GM12872 (cell line): Measurements from ENCODE around the gene FNDC3B.

Source experiments
- TF ChIP-seq, protein P1 (sequence below): IDR thresholded peaks from 3 replicates; pipeline ENCODE4 v1.5.1; 2011; ENCODE audit warnings: low read depth, mild to moderate bottlenecking, low read length, moderate library complexity; ENCODE audit not compliant: insufficient read depth

FNDC3B gene

DNA sequence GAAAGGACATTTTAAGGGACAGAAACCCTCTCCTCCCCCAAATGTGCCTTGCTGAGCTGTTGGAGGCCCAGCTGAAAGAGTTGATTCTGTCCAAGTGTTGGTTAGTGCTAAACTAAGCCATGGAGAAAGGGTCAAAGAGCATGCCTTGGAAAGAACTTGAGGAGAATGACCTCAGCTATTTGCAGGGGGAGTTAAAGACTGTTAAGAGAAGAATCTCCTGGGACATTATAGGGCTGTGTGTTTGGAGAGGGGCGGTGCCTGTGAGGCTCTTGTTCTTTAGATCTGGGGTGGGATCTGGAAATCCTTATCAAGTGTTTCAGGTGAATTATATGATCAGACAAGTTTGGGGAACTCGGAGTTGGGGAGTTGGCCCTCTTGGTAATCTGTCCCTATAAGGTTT, 13.0 kb downstream of the FNDC3B start:
- TF ChIP-seq, protein P1, sequence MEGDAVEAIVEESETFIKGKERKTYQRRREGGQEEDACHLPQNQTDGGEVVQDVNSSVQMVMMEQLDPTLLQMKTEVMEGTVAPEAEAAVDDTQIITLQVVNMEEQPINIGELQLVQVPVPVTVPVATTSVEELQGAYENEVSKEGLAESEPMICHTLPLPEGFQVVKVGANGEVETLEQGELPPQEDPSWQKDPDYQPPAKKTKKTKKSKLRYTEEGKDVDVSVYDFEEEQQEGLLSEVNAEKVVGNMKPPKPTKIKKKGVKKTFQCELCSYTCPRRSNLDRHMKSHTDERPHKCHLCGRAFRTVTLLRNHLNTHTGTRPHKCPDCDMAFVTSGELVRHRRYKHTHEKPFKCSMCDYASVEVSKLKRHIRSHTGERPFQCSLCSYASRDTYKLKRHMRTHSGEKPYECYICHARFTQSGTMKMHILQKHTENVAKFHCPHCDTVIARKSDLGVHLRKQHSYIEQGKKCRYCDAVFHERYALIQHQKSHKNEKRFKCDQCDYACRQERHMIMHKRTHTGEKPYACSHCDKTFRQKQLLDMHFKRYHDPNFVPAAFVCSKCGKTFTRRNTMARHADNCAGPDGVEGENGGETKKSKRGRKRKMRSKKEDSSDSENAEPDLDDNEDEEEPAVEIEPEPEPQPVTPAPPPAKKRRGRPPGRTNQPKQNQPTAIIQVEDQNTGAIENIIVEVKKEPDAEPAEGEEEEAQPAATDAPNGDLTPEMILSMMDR = no peak

DNA sequence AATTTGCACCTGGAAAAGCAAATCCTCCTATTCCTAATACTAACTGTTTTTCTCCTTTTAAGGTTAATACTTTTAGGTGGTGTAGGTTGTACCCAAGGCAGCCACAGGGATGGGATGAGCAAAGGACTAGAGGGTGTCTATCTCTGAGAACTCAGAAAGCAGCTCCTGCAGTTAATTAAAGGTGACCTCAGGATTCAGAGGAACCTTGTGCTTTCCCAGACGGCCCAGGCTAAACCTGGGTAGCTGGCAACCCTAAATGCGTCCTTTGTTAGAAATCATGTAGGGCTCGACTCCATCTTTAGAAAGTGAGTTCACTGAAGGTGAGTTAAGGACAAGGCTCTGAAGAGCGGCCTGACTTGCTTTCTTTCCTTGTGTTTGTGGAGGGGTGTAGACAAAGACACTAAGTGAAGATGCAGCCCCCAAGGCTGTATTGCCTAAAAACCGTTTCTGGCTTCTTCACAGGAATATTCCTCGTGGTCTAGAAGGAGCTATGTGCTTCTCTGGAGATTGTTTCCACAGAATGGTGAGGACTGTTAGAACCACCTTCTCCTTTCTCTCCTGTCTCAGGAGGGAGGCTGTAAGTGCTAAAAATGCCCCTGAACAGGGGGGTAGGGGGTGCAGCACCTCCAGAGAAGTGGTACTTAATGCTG, 14.9 kb downstream of the FNDC3B start:
- TF ChIP-seq, protein P1 = no peak

DNA sequence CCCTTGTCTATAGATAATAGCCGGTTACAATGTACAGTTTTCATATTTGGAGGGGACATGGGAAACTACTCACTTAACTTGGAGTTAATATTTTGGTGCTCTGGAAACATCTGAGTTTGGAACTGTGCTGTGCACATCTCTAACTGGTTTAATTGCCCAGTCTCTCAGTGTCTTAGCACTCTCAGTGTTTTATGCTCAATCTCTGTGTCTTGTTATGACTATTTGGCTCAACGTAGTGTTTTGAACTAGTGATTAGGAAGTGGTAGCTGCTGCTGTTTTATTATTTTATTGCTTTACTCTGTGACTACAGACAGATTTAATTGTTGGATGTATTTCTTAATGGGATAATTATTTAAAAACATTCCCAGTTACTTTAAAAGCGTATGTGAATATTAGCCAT, 17.0 kb downstream of the FNDC3B start:
- TF ChIP-seq, protein P1 = no peak

DNA sequence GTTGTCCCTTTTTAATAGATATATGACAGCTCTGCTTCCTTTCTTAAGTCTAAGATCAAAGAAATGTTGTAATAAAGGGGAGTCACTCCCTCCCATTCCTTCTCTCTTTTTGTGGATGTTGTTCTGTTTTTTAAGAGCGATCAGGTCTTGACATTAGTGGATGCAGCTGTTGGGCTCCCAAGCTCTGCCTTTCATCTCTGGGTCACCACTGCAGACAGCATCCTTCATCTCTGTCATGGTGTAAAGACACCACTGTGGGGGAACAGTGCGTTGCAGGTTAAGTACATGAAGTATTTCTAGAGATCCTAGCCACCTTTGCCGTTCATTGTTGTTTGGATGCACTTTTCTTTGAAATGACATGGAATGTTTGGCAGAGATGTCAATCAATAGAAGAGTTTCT, 17.7 kb downstream of the FNDC3B start:
- TF ChIP-seq, protein P1 = no peak

DNA sequence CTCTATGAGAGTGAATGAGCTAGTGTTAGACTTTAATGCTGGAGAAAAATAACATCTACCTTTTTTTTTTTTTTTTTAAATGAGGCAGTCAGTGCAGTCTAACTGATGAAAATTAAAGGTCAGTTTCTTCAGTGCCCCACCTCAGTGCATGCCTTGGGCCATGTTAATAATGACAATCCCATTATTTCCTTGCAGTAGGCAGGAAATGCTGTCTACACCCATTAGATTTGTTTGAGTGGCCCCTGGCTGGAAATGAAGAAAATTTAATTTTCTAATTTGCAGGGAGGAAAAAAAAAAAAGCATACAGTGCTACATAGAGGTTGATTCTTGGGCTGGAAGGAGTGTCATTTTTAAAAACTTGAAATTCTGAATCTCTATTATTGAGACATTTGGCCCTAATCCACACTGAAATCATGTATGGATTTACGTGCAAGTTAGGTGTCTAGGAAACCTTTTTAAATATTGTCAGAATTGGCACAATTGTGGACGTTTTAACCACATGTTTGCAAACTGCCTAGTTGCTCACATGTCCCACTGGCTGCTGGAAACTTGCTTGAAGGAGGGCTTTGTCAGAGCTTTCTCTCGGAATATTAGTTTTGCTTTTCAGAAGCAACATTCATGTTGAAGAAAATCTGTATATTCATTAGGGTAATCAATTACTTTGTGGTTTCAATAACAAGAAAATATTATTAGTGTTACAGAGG, 18.4 kb downstream of the FNDC3B start:
- TF ChIP-seq, protein P1 = no peak

DNA sequence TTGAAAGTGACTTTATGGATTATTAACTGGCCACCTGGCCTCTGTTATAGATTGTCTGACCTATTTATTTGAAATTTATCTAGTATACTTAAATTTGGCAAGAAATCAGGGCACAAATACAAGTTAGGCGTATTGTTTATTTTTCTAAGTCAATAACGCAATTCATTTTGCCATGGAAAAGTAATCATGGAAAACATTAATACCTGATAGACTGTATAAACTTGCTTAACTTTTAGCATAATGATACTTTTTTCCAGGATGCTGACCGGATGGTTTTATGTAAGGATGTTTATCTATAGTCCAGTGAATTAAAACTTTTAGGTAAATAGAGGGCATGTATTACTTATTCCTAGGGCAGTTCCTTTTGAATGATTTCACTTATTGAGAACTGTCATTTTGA, 20.2 kb downstream of the FNDC3B start:
- TF ChIP-seq, protein P1 = no peak

DNA sequence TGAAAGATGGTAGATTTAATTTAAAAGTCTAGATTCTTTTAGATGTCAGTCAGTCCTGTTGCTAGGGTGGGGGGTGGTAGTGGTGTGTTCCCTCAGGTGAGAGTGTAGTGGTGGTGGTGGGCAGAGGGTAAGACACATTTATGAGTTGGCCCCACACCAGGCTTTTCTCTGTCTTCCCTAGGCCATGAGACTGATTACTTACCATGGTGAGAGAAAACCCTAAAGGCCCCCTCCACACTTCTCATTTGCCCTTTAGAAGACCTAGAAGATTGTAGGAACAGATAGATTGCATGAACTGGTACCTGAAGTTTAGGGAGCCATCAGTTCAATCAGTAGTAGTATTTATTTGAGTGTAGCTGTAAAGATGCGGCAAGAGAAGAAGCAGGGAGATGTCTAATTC, 20.9 kb downstream of the FNDC3B start:
- TF ChIP-seq, protein P1 = no peak
